Suprapubic skin (tissue), 4 donors: ENCODE measurements around the gene STIP1.

Experiments used
- CTCF ChIP-seq, 2 donors: fragments of 200-600 bp in 1 of 2; fragments of 450-650 bp in 1 of 2; sonication (generic) in 1 of 2; IDR thresholded peaks; one replicate each; pipeline ENCODE4 v1.5.1; 2016 to 2019; ENCODE audit warnings: antibody characterized with exemption in 2 of 2, mild to moderate bottlenecking in 1 of 2, moderate library complexity in 1 of 2
- EP300 ChIP-seq: sonication (generic); formaldehyde crosslinking; IDR thresholded peaks from one replicate; pipeline ENCODE4 v1.6.1; 2017; ENCODE audit warnings: antibody characterized with exemption
- POLR2A ChIP-seq, 2 donors: fragments of 450-650 bp; IDR thresholded peaks; one replicate each; pipeline ENCODE4 v1.6.1; 2017; ENCODE audit warnings: antibody characterized with exemption in 2 of 2, mild to moderate bottlenecking in 2 of 2, moderate library complexity in 2 of 2
- POLR2AphosphoS5 ChIP-seq, 3 donors: sonication (generic); formaldehyde crosslinking; IDR thresholded peaks; one replicate each; pipeline ENCODE4 v1.6.1; 2017; ENCODE audit warnings: antibody characterized with exemption in 3 of 3

- TF ChIP-seq CTCF (IDR thresholded peaks at IDR 0.05), result peak in 1 of 2 donors; percentile 53
- no peak for TF ChIP-seq EP300
- TF ChIP-seq POLR2A (IDR thresholded peaks at IDR 0.05), result no peak
- TF ChIP-seq POLR2AphosphoS5 (IDR thresholded peaks at IDR 0.05), result peak in 1 of 3 donors; percentile 69
Observed at GRCh38 chr11:64185693-64186491, at the start of gene STIP1.
